Measurements from ENCODE around the gene C19orf53. TPM values are rescaled to one million over a fixed set of nuclear protein-coding genes. Genes with fewer than 3 reads are reported as not detected.

C19orf53 gene
- total and polyA plus RNA-seq, 10 of the 15 experiments (the other 5 are each of a cell fraction or from before 2014, with no cell fraction given), result 109 to 449 (median 218) TPM

GRCh38 chr19:13782537-13782936 lies 8.3 kb downstream of the C19orf53 start:
- no peak for DNase-seq (ENCODE audit: low read depth, low spot score)
- CTCF ChIA-PET, result interaction anchor here (1.0 to 6.2 kb wide), 3 partner anchors 9 to 80 kb away, joined by 3 to 136 read pairs (median 4); no protein-coding TSS in a partner anchor
- ATAC-seq, result no peak
- no peak overlapping the region for H3K4me3 ChIP-seq
- intact Hi-C loops (cut with micrococcal nuclease; ENCODE audit: unreplicated experiment) (no loop called here), in situ Hi-C loops (cut with MboI) (loop anchor here (5.0 kb wide), 1 partner anchor 80 kb away; no protein-coding TSS in a partner anchor)
- H3K4me1 ChIP-seq (ENCODE audit: control insufficient read depth, insufficient read depth, low read length), result peaks cover 19% of the 10 kb centered on the region
- FAIRE-seq, result no peak
- H3K9ac ChIP-seq (ENCODE audit: control insufficient read depth, insufficient read depth, low read length), result no peak overlapping the region
- H3K9me3 ChIP-seq (replicated peaks; ENCODE audit: control insufficient read depth, insufficient read depth, low read length), result no peaks in the 10 kb centered on the region
- H2AFZ ChIP-seq (ENCODE audit: control insufficient read depth, low read depth, low read length), result no peak overlapping the region
- RAD21 ChIA-PET (ENCODE audit: unreplicated experiment), result interaction anchor here (1.9 to 3.1 kb wide), 3 partner anchors 9 to 80 kb away, joined by 5 to 65 read pairs (median 11); partner anchors contain the start of genes C19orf53 and ZSWIM4
- no peaks in the 10 kb centered on the region for H3K27me3 ChIP-seq (replicated peaks in 1 of 2; ENCODE audit: control insufficient read depth in 2 of 2, insufficient read depth in 2 of 2, low read length in 1 of 2)
- no peak overlapping the region for H3K4me2 ChIP-seq (ENCODE audit: control insufficient read depth, insufficient read depth)
- WGBS (ENCODE audit: insufficient coverage, insufficient replicate concordance, low lambda C conversion rate, missing lambda C conversion rate), result 90% methylated on average over 8 of the region's 8 CpGs
- TF ChIP-seq BCL3 (IDR thresholded peaks at IDR 0.05; ENCODE audit: borderline replicate concordance, insufficient read depth, low read depth, low read length, poor library complexity, severe bottlenecking) (no peak), POLR2AphosphoS5 (IDR thresholded peaks at IDR 0.05; ENCODE audit: low read length) (no peak), MAX (IDR thresholded peaks at IDR 0.05; ENCODE audit: low read depth, low read length) (no peak), SREBF2 (IDR thresholded peaks at IDR 0.05; ENCODE audit: low read length) (no peak), SUZ12 (IDR thresholded peaks at IDR 0.05; ENCODE audit: unreplicated experiment) (no peak), PAX8 (IDR thresholded peaks at IDR 0.05) (no peak), E2F4 (IDR thresholded peaks at IDR 0.05; ENCODE audit: low read depth, low read length) (no peak), RFX5 (IDR thresholded peaks at IDR 0.05; ENCODE audit: low read depth, low read length) (no peak)
- TF ChIP-seq, protein P1, sequence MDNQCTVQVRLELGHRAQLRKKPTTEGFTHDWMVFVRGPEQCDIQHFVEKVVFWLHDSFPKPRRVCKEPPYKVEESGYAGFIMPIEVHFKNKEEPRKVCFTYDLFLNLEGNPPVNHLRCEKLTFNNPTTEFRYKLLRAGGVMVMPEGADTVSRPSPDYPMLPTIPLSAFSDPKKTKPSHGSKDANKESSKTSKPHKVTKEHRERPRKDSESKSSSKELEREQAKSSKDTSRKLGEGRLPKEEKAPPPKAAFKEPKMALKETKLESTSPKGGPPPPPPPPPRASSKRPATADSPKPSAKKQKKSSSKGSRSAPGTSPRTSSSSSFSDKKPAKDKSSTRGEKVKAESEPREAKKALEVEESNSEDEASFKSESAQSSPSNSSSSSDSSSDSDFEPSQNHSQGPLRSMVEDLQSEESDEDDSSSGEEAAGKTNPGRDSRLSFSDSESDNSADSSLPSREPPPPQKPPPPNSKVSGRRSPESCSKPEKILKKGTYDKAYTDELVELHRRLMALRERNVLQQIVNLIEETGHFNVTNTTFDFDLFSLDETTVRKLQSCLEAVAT (IDR thresholded peaks at IDR 0.05), result no peak
- no peak overlapping the region for H3K27ac ChIP-seq (ENCODE audit: control insufficient read depth, insufficient read depth)
- H3K36me3 ChIP-seq (ENCODE audit: control insufficient read depth in 2 of 2, insufficient read depth in 2 of 2, low read length in 1 of 2), result peaks cover 12 to 14% of the 10 kb centered on the region in 2 experiments
- SMC1A ChIA-PET (ENCODE audit: uncharacterized antibody, unreplicated experiment), result interaction anchor here (1.2 to 5.1 kb wide), 3 partner anchors 13 to 501 kb away, joined by 3 to 65 read pairs (median 27); partner anchors contain the start of gene ZSWIM4
- no peaks in the 10 kb centered on the region for H4K20me1 ChIP-seq (ENCODE audit: control insufficient read depth, insufficient read depth)
- POLR2A ChIA-PET, result interaction anchor here (4.4 kb wide), 1 partner anchor 80 kb away, joined by 28 read pairs; no protein-coding TSS in a partner anchor
- BruUV-seq (replicated peaks), result no TSS peak
- no peaks in the 10 kb centered on the region for H3K79me2 ChIP-seq (ENCODE audit: control insufficient read depth, insufficient read depth, low read length)

Measured in GM12878 (cell line).